ENCODE data around the gene LSP1.
"Not testable (repeated sequence)": the region's sequence is repeated elsewhere in the genome, so short reads cannot be mapped to it uniquely, and the experiment has no call there.

The LSP1 gene, protein sequence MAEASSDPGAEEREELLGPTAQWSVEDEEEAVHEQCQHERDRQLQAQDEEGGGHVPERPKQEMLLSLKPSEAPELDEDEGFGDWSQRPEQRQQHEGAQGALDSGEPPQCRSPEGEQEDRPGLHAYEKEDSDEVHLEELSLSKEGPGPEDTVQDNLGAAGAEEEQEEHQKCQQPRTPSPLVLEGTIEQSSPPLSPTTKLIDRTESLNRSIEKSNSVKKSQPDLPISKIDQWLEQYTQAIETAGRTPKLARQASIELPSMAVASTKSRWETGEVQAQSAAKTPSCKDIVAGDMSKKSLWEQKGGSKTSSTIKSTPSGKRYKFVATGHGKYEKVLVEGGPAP

DNA sequence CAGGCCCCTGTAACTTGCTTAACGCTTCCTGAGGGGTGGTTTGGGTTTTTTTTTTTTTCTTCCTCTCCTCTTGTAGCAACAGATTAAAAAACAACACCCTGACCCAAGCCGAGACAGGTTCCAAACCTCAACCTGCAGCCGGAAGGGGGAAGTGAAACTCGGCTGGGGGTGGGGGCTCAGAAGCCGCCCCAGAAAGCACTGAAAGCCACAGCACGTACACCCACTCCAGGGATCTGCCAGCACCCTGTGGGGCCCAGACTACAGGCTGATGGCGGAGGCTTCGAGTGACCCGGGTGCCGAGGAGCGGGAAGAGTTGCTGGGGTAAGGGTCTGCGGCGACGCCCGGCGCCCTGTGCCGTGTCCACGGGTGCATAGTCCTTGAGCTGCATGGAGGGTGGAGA is at the start of gene LSP1:
TSS of gene LSP1 (plus strand) at position 208 of the 400 bp plus-strand sequence. CDS start at position 269, 61 bp downstream.
- no peak for DNase-seq

DNA sequence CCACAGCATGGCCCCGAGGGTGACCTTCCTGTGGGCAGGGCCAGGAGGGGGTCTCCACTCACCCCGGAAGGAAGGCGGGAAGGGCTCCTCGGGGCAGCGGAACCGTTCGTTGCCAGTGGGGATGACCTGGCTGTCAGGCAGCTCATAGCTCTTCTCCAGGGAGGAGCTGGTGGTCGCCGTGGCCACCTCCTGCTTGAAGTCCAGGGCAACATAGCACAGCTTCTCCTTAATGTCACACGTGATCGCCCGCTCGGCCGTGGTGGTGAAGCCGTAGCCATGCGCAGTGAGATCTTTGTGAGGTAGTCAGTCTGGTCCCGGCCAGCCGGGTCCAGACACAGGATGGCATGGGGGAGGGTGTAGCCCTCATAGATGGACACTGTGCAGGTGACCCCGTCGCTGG is 49.6 kb upstream of the LSP1 start:
- no peak for DNase-seq

DNA sequence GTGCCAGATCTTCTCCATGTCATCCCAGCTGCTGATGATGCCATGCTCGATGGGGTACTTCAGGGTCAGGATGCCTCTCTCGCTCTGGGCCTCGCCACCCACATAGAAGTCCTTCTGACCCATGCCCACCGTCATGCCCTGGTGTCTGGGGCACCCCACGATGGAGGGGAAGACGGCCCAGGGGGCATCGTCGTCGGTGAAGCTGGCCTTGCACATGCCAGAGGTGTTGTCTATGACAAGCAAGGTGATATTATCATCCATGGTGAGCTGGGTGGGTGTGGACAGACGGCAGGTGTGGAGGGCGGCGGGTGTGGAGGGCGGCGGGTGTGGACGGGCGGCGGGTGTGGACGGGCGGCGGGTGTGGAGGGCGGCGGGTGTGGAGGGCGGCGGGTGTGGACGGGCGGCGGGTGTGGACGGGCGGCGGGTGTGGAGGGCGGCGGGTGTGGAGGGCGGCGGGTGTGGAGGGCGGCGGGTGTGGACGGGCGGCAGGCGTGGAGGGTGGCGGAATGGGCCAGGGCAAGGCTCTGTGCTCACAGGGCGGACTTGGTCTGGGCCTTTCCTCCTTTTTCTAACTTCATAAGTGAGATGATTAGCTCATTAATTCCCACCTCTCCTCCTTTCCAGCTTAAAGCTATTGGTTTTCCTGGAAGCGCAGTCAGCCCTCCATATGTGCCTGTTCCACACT is 48.9 kb upstream of the LSP1 start:
- not testable (repeated sequence) for DNase-seq

DNA sequence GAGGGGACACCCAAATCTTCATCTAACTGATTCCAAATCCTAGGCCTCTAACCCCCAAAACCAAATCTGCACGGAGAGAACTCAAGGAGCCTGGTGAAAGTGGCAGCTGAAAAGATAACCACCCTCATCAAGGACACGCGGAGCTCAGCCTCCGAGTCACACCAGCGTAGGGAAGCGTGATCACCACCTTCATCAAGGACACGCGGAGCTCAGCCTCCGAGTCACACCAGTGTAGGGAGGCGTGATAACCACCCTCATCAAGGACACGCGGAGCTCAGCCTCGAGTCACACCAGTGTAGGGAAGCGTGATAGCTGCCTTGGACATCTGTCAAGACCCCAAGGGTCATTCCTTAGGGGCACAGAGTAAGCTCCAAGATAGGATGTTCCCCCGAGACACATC is 47.4 kb upstream of the LSP1 start:
- no peak for DNase-seq

DNA sequence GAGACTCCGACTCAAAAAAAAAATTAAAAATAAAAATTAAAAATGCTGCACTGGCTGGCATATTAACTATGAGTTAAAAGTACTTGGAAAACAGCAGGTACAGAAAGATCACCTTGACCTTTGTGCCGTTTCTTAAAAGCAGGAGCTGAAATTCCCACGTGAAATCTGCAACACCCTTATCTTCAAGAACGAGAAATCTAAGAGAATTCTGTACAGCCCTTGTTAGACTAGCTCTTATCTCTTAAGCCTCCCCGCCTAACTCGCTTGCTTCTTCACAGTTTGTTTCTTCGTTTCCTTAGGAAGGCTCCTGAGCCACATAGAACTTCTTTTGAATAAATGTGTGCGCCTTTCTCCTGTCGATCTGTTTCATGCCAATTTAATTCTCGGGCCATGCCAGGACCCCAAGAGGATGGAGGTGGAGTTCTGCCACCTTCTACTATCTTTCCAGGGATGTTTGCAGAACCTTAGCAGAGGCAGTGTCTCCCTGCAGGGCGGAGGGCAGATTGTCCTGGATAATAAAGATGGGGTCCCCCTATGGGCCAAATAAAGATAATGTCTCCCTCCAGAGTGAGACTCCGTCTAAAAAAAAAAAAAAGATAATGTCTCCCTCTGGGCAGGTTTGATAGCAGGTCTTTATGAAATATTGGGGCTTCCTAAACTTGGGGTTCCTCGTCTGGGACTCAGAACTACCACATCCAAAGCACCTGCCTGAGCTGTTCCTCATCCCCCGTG is 45.5 kb upstream of the LSP1 start:
- DNase-seq = no peak

DNA sequence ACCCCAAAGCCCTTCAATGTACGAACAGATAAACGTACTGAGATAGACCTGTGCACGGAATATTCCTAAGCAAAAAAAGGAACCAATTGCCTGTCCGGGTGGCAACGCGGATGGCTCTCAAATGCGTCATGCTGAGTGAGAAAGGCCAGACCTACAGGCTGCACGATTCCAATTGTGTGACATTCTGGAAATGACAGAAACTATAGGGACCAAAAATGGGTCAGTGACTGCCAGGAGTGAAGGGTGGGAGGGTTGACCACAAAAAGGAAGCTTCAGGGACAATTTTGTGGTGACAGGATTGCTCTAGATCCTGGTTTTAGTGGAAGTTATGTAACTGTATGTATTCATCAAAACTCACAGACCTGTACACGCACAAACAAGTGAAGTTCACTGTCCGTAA is 42.1 kb upstream of the LSP1 start:
- DNase-seq = no peak

DNA sequence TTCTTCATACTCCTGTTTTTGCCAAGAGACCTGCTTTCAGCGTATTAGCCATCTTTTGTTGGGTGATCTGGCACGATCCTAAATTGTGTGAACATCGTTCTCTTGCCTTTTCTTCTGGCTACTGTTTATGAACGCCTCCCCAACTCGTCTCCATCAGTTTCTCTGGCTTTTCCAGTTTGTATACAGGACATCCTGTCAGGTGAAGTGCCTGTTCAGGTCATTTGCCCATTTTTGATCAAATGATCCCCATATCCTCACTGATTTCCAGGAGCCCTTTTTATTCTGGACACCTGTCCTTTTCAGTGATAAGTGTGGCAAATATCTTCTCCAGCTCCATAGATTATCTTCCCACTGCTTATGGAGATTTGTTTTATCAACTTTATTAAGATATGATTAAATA is 40.6 kb upstream of the LSP1 start:
- no peak for DNase-seq

DNA sequence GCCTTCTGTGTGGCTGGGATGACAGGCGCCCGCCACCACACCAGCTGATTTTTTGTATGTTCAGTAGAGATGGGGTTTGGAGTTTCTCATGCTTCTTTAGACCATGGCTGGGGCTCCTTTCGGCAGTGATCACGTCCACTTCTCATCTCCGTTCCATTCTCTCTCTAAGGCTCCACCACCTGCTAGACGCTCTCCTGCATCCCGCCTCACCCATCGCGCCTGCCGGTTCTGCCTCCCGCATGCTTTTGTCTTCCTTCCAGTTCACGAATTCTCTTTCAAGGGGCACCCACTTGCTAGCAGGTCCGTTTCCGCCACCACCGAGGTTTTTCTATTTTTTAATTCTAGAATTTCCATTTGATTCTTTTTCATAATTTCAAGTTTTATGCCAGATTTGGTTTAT is 40.1 kb upstream of the LSP1 start:
- no peak for DNase-seq

DNA sequence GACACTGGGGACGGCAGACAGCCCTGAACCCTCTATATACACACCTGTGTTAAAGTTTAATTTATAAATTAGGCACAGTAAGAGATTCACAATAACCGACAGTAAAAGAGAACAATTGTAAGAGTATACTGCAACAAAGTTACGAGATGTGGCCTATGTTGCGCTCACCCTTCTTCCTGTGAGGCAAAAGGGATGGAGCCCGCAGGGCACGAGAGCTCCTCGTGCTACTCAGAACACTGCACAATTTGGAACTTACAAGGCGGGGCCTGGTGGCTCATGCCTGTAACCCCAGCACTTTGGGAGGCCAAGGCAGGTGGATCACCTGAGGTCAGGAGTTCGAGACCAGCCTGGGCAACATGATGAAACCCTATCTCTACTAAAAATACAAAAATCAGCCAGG is 39.5 kb upstream of the LSP1 start:
- not testable (repeated sequence) for DNase-seq

DNA sequence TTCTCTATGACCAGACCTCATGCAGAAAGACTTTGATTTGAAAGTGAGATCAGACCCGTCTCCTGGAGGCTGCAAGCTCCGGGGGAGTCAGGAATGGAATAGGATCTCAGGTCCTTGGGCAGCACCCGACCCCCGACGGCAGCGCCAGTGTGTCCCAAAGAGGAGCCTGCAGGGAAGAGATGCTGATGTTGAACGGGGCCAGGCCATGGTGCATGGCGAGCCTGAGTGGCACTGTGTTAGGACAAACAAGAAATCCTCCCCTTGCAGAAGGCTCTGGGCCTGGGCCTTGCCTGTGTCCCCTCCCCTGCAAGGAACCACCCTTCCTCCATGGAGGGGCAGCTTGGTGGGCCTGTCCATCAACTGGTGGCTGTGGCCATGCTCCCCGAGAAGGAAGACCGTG is 38.2 kb upstream of the LSP1 start:
- no peak for DNase-seq

DNA sequence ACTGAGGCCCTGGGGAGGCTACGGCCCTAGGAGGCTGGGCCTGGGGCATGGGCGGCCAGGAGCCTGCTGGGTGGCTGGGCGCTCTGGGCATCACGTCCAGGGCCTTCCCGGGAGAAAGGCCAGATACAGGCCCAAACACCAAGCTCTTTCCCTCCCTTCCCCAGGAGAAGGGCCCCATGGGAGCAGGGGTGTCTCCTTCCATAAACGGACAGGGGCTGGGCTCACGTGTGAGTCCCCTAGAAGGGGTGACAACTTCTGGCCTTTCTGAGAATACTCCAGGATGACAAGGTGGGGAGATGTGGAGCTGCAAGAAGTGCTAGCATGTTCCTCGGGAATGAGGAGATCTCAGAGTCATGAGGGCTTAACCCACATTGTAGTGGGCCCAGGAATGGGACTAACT is 37.6 kb upstream of the LSP1 start:
- DNase-seq = no peak

DNA sequence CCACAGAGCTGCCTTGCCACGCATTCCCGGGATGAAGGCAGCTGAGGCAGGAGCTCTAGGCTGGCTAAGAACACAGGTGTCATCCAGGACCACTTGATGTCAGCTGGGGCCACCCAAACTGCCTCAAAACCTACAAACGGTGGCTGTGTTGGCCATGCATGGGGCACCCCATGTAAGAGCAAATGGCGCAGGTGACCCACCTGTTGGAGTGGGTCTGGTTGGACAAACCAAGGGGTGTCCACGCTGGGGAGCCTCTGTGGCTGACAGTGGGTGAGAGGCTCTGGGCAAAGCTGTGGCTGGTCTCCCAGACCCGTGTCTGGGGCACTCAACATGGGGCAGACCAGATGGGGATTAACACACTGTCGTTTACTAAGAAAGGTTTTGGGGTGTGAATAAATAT is 37.1 kb upstream of the LSP1 start:
- no peak for DNase-seq

DNA sequence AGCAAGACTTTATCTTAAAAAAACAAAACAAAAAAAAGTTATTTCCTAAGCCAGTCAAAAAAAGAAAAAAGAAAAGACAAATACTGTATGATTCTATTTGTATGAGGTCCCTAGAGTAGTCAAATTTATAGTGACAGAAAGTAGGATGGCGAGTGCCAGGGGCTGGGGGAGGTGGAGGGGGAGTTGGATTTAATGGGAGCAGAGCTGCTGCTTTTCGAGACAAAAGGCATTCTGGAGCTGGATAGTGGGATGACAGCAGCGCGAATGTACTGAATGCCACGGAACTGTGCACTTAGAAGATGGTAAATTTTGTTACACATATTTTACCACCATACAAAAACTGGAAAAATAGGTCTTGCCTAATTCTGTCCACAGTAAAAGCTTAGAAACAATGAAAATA is 35.9 kb upstream of the LSP1 start:
- no peak for DNase-seq

DNA sequence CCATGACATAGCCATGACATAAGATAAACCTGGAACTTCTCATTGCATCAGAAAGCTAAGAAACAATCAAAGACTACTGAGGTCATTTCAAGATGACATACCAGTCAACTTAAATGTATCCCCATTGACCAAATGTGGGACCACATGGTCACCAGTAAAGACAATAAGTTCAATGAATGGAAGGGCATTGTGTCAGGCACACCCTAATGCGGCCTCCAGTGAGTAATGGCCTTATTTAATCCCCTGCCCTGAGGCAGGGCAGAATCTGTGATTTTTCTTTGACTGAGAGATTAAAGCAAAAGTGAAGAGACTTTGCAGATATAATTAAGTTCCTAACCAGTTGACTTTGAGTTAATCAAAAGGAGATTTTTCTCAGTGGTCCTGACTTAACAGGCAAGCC is 35.4 kb upstream of the LSP1 start:
- DNase-seq = no peak

DNA sequence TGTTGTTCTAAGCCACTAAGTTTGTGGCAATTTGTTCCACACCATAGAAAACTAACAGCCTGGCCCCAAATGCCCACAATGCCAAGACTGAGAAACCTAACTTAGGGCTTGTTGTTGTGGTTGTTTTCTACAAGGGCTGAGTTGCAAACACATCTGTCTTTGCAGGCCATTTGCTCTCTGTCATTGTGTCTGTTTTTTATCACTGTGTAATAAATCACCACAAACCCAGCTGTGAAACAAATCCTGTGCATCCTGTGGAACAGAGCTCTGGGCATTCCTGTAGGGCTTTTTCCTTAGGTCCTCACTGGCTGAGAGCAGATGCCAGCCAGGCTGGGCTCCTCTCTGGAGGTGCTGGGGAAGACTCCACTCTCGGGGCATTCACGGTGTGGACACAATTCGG is 33.8 kb upstream of the LSP1 start:
- DNase-seq = no peak

DNA sequence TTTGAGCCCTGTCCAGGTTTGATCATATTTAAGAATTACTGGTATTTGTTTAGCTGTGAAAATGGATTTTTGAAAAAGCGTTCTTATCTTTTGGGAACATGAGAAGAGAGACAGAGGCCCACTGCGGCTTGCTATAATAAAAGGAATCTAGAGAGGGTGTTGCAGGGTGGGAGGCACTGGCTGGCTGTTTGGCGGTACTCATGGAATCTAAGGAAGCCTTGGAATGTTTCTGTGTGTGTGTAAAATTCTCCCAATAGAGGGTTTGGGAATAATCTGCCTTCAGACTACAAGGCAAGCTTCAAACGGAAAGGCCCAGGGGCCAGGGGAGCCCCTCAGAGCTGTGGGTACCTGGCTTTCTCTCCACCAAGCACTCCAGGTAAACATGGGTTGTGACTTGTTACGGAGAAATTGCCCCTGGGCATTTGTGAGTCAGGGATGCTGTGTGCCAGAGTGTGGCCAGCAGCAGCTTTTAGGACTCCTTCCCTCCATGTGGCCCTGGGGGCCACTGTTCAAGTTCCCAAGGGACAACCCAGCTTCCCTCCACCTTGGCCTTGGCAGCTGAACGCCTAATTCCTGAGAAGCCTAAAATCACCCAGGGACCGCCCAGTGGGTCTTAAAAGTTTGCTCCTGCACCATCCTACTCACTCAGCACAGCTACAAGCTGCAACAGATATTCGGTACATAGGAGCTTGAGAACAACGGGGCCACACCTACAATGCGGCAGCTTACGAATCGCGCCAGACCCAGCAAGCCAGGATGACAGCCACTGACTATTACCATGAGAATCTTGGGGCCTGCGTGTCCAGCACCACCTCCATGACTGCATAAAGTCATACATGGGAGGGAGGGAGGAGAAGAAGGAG is 32.2 kb upstream of the LSP1 start:
- DNase-seq = no peak

DNA sequence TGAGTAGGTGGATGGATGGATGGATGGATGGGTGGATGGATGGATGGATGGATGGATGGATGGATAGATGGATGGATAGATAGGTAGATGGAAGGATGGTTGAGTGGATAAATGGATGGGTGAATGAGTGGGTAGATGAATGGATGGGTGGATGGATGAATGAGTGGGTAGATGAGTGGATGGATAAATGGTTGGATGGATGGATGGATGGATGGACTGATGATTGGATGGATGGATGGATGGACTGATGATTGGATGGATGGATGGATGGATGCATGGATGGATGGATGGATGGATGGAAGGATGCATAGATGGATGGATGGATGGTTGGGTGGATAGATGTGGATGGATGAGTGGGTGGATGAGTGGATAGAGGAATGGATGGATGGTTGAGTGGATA is 31.3 kb upstream of the LSP1 start:
- no peak for DNase-seq

DNA sequence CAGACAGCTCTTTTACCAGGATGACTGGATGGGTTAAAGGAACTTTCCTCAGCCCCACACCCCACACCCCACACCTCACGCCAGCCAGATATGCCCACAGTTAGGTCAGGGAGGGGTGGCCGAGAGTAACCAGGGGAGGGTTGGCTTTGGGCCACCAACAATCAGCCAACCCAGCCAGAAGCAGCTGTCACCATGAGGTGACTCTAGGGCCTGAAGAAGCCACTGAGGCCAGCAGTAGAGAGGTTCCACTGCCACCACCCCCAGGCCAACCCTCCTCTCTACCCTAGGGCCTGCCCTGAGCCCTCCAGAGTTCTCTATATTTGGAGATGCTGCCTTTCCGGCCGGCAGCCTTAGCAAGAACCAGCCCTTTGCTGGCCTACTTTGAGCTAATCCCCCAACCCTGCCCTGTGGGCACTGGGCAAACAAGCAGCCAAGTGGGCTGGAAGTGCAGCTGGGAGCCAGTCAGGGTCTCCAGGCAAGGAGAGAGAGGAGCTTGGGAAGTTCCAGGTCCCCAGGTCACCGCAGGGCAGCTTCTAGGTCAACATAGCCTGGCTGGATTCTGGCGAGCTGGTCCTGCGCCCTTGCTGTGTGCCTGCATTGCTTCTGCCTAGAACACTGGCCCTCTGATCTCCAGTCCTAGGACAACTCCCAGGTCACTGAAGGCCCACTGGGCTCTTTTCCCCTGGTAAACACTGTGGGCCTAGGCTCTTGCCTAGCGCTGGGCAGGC is 30.1 kb upstream of the LSP1 start:
- DNase-seq = no peak

DNA sequence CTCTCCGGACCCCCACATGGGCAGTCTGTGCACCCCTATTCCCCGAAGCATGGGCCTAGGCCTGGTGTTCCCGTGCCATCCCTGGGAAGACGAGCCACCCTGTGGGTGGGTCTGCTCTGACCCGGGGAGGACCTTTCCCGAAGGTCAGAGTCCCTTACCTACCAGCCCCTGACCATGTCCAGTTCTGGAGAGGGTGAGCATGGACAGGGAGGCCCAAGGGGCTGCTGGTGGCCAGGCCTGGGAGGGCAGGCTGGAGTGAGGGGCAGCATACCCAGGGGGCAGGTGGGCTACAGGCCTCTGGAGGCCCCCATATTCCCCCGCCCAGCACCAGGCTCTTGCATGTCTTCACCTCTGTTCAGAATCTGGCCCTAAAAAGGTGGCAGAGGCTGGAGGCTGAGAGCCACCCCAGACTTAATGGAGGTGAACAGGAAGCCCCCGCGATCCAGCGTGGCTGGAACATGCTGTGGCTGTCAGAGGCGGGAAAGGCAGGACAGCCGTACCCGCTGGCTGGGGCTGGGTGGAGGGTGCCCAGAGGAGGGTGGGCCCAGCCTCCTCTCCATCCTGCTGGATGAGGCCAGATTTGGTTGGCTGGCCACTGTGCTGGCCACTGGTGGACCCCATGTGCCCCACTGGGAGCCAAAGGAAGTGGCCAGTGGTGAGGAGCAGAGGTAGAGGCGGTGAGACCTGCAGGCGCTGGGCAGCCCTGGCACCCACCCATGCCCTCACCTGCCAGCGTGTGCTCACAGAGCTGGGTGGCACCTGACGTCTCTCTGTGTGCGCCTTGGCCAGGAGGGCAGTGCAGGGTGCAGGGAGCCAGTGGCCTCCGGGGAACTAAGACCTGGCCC is 29.3 kb upstream of the LSP1 start:
- DNase-seq = no peak

DNA sequence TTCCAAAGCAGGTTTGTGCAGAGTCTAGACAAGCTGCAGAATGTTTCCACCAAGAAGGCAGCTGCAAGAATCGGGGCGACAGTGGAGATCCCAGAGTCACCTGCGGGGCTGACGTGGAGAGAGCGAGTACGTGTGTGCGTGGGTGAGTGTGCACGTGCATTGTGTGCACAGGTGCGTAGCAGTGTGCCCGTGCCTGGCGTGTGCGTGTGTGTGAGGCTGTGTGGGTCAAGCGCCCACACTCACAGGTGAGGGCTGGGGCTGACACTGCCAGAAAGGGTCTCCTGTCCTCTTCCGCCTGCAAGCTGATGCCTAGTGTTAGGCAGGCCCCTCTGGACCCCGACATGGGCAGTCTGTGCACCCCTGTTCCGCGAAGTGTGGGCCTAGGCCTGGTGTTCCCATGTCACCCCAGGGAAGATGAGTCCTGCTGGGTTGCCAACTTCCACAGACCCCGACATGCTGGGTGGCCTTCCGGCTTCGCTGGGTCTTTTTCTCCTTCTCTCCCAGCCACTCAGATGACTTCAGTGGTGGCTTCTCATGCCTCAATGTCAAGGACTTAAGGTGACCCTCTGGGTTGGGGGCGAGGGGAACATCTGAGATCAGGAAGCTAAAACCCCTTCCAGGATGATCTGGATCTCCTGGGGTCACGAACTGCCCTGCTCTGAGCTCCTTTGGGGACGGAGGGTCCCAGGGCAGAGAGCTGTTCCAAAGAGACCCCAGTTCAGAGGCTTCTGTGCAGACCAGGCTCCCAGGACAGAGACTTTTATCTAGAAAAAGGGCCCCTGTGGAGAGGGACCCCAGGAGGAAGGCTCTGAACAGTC is 28.5 kb upstream of the LSP1 start:
- DNase-seq = no peak

Measured in NCI-H446 (cell line).